Measurements from ENCODE around the gene KDM2A.

The KDM2A gene

GRCh38 chr11:67237574-67237973 lies 118.5 kb downstream of the KDM2A start:
- no peak for DNase-seq (ENCODE audit: low read depth in 2 of 2)

GRCh38 chr11:67238894-67239782 lies 120.1 kb downstream of the KDM2A start:
- DNase-seq (ENCODE audit: low read depth in 2 of 2): no peak

- peak; percentile 95 to 97 for DNase-seq (ENCODE audit: low read depth in 2 of 2)
These were observed 120.9 kb downstream of the KDM2A start for GRCh38 chr11:67239783-67240575.

- DNase-seq (ENCODE audit: low read depth in 2 of 2): peak; percentile 69 to 72
These were observed 121.7 kb downstream of the KDM2A start for GRCh38 chr11:67240576-67241389.

- no peak for DNase-seq (ENCODE audit: low read depth in 2 of 2)
These were observed 123.5 kb downstream of the KDM2A start for GRCh38 chr11:67242548-67242947.

GRCh38 chr11:67243051-67243450 lies 124.0 kb downstream of the KDM2A start:
- DNase-seq (ENCODE audit: low read depth in 2 of 2): no peak

GRCh38 chr11:67245046-67245445 lies 126.0 kb downstream of the KDM2A start:
- no peak for DNase-seq (ENCODE audit: low read depth in 2 of 2)

GRCh38 chr11:67247946-67248550 lies 129.0 kb downstream of the KDM2A start:
- no peak for DNase-seq (ENCODE audit: low read depth in 2 of 2)

GRCh38 chr11:67248653-67249052 lies 129.6 kb downstream of the KDM2A start:
- DNase-seq (ENCODE audit: low read depth in 2 of 2): no peak

GRCh38 chr11:67250059-67251043 lies 131.3 kb downstream of the KDM2A start:
- no peak for DNase-seq (ENCODE audit: low read depth in 2 of 2)

- no peak for DNase-seq (ENCODE audit: low read depth in 2 of 2)
These were observed 132.8 kb downstream of the KDM2A start for GRCh38 chr11:67251841-67252240.

GRCh38 chr11:67252831-67253239 lies 133.8 kb downstream of the KDM2A start:
- DNase-seq (ENCODE audit: low read depth in 2 of 2): no peak

GRCh38 chr11:67253872-67254624 lies 135.0 kb downstream of the KDM2A start:
- no peak for DNase-seq (ENCODE audit: low read depth in 2 of 2)

GRCh38 chr11:67254798-67255197 lies 135.7 kb downstream of the KDM2A start:
- no peak for DNase-seq (ENCODE audit: low read depth in 2 of 2)

GRCh38 chr11:67255353-67255752 lies 136.3 kb downstream of the KDM2A start:
- DNase-seq (ENCODE audit: low read depth in 2 of 2): no peak

GRCh38 chr11:67255864-67256263 lies 136.8 kb downstream of the KDM2A start:
- DNase-seq (ENCODE audit: low read depth in 2 of 2): no peak

- DNase-seq (ENCODE audit: low read depth in 2 of 2): no peak
These were observed 137.5 kb downstream of the KDM2A start for GRCh38 chr11:67256477-67257135.

- DNase-seq (ENCODE audit: low read depth in 2 of 2): no peak
These were observed 141.3 kb downstream of the KDM2A start for GRCh38 chr11:67260406-67260805.

Data from stimulated activated CD8-positive, alpha-beta memory T cell treated with anti-CD3 and anti-CD28 coated beads, Interleukin-15, amount 100 ng/mL, for 48 hours (primary cell).